Measurements from ENCODE around the gene LMTK3. TPM values are rescaled to one million over a fixed set of nuclear protein-coding genes. Genes with fewer than 3 reads are reported as not detected.

LMTK3 gene
- total RNA-seq, 2 donors from 2014 or later, result 0.40 to 1.3 TPM

DNA sequence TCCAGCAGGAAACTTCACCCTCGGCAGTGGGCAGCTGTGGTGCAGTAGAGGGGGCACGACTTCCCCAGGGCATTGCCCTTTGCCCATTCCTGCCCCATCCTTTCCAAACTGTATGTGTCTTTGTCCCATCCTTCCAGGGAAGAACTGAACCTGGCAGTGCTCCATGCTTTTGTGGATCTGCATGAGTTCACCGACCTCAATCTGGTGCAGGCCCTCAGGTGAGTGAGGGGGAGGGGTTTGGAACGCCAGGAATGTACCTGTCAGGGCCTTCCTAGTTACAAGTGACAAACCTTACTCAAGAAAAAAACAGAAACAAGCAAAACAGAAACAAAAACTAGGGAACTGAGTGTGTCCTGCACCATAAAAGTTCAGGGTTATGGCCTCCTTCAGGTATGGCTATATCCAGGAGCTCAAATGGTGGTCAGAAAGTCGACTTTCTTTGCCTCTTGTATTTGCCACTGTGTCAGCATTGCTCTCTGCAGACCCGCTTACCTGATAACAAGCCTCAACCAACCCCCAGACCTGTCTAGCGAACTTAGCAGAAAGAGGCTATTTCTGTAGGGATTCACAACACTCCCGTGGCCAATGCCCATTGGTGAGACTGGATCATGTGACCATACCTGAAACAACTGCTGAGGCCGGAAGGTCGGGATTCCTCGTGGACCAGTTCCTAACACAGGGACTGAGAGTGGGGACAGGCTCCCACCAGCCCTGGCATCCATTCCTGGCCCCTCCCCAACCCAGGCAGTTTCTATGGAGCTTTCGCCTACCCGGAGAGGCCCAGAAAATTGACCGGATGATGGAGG, 38.3 kb downstream of the LMTK3 start:
- no peaks in the 10 kb centered on the region for H3K9me3 Mint-ChIP-seq
- ATAC-seq (no peak), DNase-seq (ENCODE audit: low spot score) (no peak)
- H3K36me3 Mint-ChIP-seq, result no peaks in the 10 kb centered on the region
- no peaks in the 10 kb centered on the region for H3K27me3 Mint-ChIP-seq
- no peak overlapping the region for H3K27ac Mint-ChIP-seq
- H3K4me1 Mint-ChIP-seq (ENCODE audit: low read depth in 2 of 2), result peaks cover 11 to 23% of the 10 kb centered on the region in 2 donors
- H3K4me3 Mint-ChIP-seq, result no peak overlapping the region

DNA sequence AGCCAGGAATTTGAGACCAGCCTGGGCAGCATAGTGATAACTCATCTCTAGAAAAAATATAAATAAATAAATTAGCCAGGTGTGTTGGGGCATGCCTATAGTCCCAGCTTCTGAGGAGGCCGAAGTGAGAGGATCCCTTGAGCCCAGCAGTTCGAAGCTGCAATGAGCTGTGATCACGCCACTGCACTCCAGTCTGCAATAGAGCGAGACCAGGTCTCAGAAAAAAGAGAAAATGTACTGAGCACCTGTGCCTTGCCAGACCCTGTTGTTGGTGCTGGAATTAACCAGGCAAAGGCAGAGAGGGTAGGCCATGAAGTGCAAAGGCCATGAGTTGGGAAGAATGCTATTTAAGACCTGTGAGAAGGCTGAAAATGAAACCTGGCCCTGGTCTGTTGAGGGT, 39.8 kb downstream of the LMTK3 start:
- Mint-ChIP-seq H3K27ac (no peak overlapping the region), H3K4me1 (ENCODE audit: low read depth in 2 of 2) (peaks cover 17 to 28% of the 10 kb centered on the region in 2 donors), H3K27me3 (no peaks in the 10 kb centered on the region), H3K36me3 (no peaks in the 10 kb centered on the region), H3K4me3 (no peak overlapping the region), H3K9me3 (no peaks in the 10 kb centered on the region)
- ATAC-seq, result no peak
- no peak for DNase-seq (ENCODE audit: low spot score)

GRCh38 chr19:48470856-48471255, 40.8 kb downstream of the LMTK3 start:
- no peaks in the 10 kb centered on the region for H3K36me3 Mint-ChIP-seq
- H3K9me3 Mint-ChIP-seq, result no peaks in the 10 kb centered on the region
- DNase-seq (ENCODE audit: low spot score) (no peak), ATAC-seq (no peak)
- H3K4me3 Mint-ChIP-seq, result peak overlapping the region; percentile 35
- H3K27me3 Mint-ChIP-seq, result no peaks in the 10 kb centered on the region
- no peak overlapping the region for H3K27ac Mint-ChIP-seq
- H3K4me1 Mint-ChIP-seq (ENCODE audit: low read depth in 2 of 2), result peaks cover 17 to 28% of the 10 kb centered on the region in 2 donors

- Mint-ChIP-seq H3K9me3 (no peaks in the 10 kb centered on the region), H3K27ac (peak overlapping the region in 1 of 2 donors; percentile 85)
- DNase-seq (ENCODE audit: low spot score), result no peak
Measured at GRCh38 chr19:48469934-48470680, 41.5 kb downstream of the LMTK3 start.

GRCh38 chr19:48469289-48469881, 42.2 kb downstream of the LMTK3 start, which contains the start of gene CYTH2:
Gene CYTH2 (plus strand): TSS chr19:48469369. CDS start chr19:48469508, 139 bp downstream.
- no peaks in the 10 kb centered on the region for H3K27me3 Mint-ChIP-seq
- peak within 1 kb of the TSS; percentile 85 to 89 for H3K27ac Mint-ChIP-seq
- DNase-seq (ENCODE audit: low spot score) (peak; percentile 79), ATAC-seq (peak; percentile 45 to 63)
- no peaks in the 10 kb centered on the region for H3K9me3 Mint-ChIP-seq
- peak within 1 kb of the TSS; percentile 94 for H3K4me3 Mint-ChIP-seq
- peaks cover 14 to 20% of the 10 kb centered on the region in 2 donors for H3K4me1 Mint-ChIP-seq (ENCODE audit: low read depth in 2 of 2)
- no peaks in the 10 kb centered on the region for H3K36me3 Mint-ChIP-seq

More at GRCh38 chr19:48469934-48470680, 41.5 kb downstream of the LMTK3 start:
- peak overlapping the region; percentile 94 for H3K4me3 Mint-ChIP-seq
- no peaks in the 10 kb centered on the region for H3K36me3 Mint-ChIP-seq
- ATAC-seq, result no peak
- H3K4me1 Mint-ChIP-seq (ENCODE audit: low read depth in 2 of 2), result peaks cover 17 to 25% of the 10 kb centered on the region in 2 donors
- H3K27me3 Mint-ChIP-seq, result no peaks in the 10 kb centered on the region

GRCh38 chr19:48468772-48469288, 42.8 kb downstream of the LMTK3 start:
- H3K4me1 Mint-ChIP-seq (ENCODE audit: low read depth in 2 of 2), result peaks cover 11 to 18% of the 10 kb centered on the region in 2 donors
- ATAC-seq (peak; percentile 95), DNase-seq (ENCODE audit: low spot score) (peak; percentile 100)
- H3K4me3 Mint-ChIP-seq, result peak overlapping the region; percentile 94
- peak overlapping the region; percentile 85 to 89 for H3K27ac Mint-ChIP-seq
- no peaks in the 10 kb centered on the region for H3K27me3 Mint-ChIP-seq
- H3K36me3 Mint-ChIP-seq, result no peaks in the 10 kb centered on the region
- no peaks in the 10 kb centered on the region for H3K9me3 Mint-ChIP-seq

DNA sequence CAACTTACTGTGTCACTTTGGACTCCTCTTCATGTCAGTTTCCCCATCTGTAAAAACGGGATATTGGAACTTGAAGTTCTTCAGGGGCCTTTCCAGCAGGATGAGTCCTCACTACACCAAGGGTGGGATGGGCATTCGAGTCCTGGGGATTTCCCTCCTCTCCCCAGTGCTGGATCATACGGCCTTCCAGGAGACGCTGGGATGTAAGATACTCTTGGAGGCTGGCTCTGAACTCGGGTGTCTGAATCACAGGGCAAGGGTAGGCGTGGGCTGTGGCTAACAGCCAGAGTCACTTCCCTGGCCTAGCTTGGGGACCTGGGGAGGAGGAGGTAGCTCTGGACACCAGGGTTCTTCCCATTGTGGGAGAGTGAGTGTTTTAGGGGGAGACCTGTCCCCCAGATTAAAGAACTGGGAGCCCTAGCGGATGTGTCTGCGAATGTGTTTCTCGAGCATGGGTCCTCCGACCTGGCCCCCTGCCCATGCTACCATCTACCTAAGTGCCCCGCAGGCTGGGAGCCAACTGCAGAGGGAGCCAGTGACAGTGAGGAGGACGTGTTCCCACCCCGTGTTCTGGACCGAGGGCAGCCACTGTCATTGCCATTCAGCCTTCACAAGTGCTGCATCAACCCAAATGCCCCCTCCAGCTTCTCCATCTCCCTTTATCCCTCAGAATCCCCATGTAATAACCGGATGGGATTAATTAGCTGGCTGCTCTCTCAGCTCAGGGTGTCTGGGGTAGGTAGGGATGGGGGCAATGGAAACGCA, 44.9 kb downstream of the LMTK3 start:
- Mint-ChIP-seq H3K27ac (no peak overlapping the region), H3K27me3 (no peaks in the 10 kb centered on the region), H3K4me1 (ENCODE audit: low read depth in 2 of 2) (peaks cover 11 to 21% of the 10 kb centered on the region in 2 donors), H3K4me3 (no peak overlapping the region), H3K9me3 (no peaks in the 10 kb centered on the region), H3K36me3 (no peaks in the 10 kb centered on the region)
- no peak for DNase-seq (ENCODE audit: low spot score)
- ATAC-seq, result no peak

DNA sequence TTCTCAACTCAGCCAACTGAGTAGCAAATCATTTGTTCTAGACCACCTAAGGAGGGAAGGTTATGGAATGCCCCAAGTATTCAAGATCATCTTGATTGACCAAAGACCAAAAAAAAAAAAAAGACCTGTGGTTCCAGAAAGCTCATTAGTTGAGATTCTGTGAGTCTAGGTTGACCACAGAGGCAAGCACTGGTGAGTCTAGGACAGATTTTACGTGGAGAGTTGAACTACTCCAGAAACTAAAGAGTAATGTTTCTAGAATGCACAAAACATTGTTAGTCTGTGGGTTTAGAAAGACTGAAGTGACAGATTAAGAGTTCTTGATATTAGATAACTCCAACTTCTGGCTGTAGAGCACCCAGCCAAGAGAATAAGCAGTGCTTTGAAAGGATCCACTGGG, 46.4 kb downstream of the LMTK3 start:
- DNase-seq (ENCODE audit: low spot score) (no peak), ATAC-seq (no peak)
- H3K9me3 Mint-ChIP-seq, result no peaks in the 10 kb centered on the region
- H3K4me3 Mint-ChIP-seq, result no peak overlapping the region
- no peak overlapping the region for H3K27ac Mint-ChIP-seq
- no peaks in the 10 kb centered on the region for H3K27me3 Mint-ChIP-seq
- H3K4me1 Mint-ChIP-seq (ENCODE audit: low read depth in 2 of 2), result peaks cover 6 to 15% of the 10 kb centered on the region in 2 donors
- no peaks in the 10 kb centered on the region for H3K36me3 Mint-ChIP-seq

DNA sequence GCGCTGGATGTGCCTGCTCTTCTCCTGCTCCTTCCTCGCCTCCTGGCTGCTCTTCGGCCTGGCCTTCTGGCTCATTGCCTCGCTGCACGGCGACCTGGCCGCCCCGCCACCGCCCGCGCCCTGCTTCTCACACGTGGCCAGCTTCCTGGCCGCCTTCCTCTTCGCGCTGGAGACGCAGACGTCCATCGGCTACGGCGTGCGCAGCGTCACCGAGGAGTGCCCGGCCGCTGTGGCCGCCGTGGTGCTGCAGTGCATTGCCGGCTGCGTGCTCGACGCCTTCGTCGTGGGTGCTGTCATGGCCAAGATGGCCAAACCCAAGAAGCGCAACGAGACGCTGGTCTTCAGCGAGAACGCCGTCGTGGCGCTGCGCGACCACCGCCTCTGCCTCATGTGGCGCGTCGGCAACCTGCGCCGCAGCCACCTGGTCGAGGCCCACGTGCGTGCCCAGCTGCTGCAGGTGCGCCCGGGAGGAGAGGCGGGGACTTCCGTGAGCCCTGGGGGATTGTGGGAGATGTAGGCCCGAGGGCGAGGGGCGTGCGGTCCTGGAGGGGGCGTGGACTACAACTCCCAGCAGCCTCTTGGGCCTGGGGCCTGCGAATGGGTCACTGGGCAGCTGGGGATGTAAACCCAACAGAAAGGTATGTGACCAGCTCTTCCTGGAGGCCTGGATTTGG, 49.5 kb downstream of the LMTK3 start:
- Mint-ChIP-seq H3K27ac (no peak overlapping the region), H3K4me3 (no peak overlapping the region), H3K27me3 (no peaks in the 10 kb centered on the region), H3K9me3 (no peaks in the 10 kb centered on the region), H3K36me3 (no peaks in the 10 kb centered on the region), H3K4me1 (ENCODE audit: low read depth in 2 of 2) (peaks cover 0 to 7% of the 10 kb centered on the region in 2 donors)
- ATAC-seq (peak in 1 of 2 donors; percentile 11), DNase-seq (ENCODE audit: low spot score) (no peak)

- Mint-ChIP-seq H3K4me1 (ENCODE audit: low read depth in 2 of 2) (peaks cover 0 to 7% of the 10 kb centered on the region in 2 donors), H3K9me3 (no peaks in the 10 kb centered on the region), H3K27me3 (no peaks in the 10 kb centered on the region), H3K36me3 (no peaks in the 10 kb centered on the region), H3K4me3 (no peak overlapping the region), H3K27ac (no peak overlapping the region)
- DNase-seq (ENCODE audit: low spot score), result no peak
- no peak for ATAC-seq
Measured at GRCh38 chr19:48461651-48461981, 50.0 kb downstream of the LMTK3 start.

GRCh38 chr19:48458016-48458415, 53.6 kb downstream of the LMTK3 start:
- H3K27ac Mint-ChIP-seq, result no peak overlapping the region

GRCh38 chr19:48456864-48457263, 54.8 kb downstream of the LMTK3 start:
- H3K36me3 Mint-ChIP-seq, result peaks cover 7% of the 10 kb centered on the region
- ATAC-seq (no peak), DNase-seq (ENCODE audit: low spot score) (no peak)
- peaks cover 7% of the 10 kb centered on the region in 2 donors for H3K4me1 Mint-ChIP-seq (ENCODE audit: low read depth in 2 of 2)
- H3K27ac Mint-ChIP-seq, result no peak overlapping the region
- H3K4me3 Mint-ChIP-seq, result no peak overlapping the region
- H3K9me3 Mint-ChIP-seq, result no peaks in the 10 kb centered on the region
- no peaks in the 10 kb centered on the region for H3K27me3 Mint-ChIP-seq

More at GRCh38 chr19:48458016-48458415, 53.6 kb downstream of the LMTK3 start:
- Mint-ChIP-seq H3K9me3 (no peaks in the 10 kb centered on the region), H3K4me1 (ENCODE audit: low read depth in 2 of 2) (peaks cover 7 to 10% of the 10 kb centered on the region in 2 donors), H3K36me3 (peaks cover 7% of the 10 kb centered on the region), H3K4me3 (no peak overlapping the region), H3K27me3 (no peaks in the 10 kb centered on the region)
- DNase-seq (ENCODE audit: low spot score) (no peak), ATAC-seq (no peak)

Data from natural killer cell treated with Interleukin-12 subunit alpha and Interleukin-12 subunit beta and Interleukin-15 and Interleukin-18, amount 100 ng/mL, for 72 hours (primary cell).